Measurements from ENCODE around the gene SPATA6L. TPM values are rescaled to one million over a fixed set of nuclear protein-coding genes. Genes with fewer than 3 reads are reported as not detected.

The SPATA6L gene
- total RNA-seq, 2 donors from 2014 or later, result 3.6 to 10.9 TPM

DNA sequence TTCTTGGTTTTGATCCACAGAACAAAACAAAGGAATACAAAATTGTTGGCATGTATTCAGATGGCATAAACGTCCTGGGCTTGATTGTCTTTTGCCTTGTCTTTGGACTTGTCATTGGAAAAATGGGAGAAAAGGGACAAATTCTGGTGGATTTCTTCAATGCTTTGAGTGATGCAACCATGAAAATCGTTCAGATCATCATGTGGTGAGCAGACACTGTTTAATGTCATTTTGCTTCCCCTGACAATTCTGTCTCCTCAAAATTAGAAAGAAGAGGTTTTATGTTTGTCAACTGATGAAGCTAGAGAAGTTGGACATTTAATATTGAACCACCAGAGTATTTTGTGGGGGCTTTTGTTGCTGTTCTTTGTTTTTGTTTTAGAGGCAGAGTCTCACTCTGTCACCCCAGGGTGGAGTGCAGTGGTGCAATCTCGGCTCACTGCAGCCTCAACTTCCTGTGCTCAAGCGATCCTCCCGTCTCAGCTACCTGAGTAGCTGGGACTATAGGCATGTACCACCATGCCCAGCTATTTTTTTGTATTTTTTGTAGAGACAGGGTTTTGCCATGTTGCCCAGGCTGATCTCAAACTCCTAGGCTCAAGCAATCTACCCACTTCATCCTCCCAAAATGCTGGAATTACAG lies 94.0 kb downstream of the SPATA6L start:
- no peak for TF ChIP-seq POLR2A (IDR thresholded peaks at IDR 0.05)
- TF ChIP-seq, protein P1, sequence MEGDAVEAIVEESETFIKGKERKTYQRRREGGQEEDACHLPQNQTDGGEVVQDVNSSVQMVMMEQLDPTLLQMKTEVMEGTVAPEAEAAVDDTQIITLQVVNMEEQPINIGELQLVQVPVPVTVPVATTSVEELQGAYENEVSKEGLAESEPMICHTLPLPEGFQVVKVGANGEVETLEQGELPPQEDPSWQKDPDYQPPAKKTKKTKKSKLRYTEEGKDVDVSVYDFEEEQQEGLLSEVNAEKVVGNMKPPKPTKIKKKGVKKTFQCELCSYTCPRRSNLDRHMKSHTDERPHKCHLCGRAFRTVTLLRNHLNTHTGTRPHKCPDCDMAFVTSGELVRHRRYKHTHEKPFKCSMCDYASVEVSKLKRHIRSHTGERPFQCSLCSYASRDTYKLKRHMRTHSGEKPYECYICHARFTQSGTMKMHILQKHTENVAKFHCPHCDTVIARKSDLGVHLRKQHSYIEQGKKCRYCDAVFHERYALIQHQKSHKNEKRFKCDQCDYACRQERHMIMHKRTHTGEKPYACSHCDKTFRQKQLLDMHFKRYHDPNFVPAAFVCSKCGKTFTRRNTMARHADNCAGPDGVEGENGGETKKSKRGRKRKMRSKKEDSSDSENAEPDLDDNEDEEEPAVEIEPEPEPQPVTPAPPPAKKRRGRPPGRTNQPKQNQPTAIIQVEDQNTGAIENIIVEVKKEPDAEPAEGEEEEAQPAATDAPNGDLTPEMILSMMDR (IDR thresholded peaks at IDR 0.05), result no peak
- H3K27me3 ChIP-seq, result no peaks in the 10 kb centered on the region
- 64 to 66% methylated on average over 5 of the region's 5 CpGs for WGBS, 2 donors
- ATAC-seq (no peak), DNase-seq (no peak)
- H3K4me3 ChIP-seq, result no peak overlapping the region
- no peaks in the 10 kb centered on the region for H3K4me1 ChIP-seq
- no peaks in the 10 kb centered on the region for H3K36me3 ChIP-seq (replicated peaks in 1 of 2; ENCODE audit: insufficient read depth in 1 of 2, low read depth in 2 of 2)
- no peak overlapping the region for H3K27ac ChIP-seq
- H3K9me3 ChIP-seq, result no peaks in the 10 kb centered on the region
- intact Hi-C loops (cut with DNase I), result no loop called here

DNA sequence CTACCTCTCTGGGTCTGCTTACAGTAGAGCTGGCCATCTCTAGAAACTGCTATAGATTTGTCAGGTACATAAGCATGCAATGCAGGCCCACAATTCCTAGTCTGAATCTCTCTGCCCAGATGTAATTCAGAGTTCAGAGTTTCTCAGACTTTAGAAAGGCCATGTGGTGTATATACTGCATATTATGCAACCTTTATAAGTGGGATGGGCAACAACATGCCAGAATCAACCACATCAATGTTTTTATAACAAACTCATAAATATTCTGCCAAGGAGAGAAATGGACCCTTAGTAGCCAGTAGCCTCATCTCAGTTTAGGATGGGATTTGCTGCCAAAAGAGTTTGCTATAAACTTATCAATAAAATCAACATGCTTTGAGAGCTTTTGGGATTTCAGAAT lies 97.2 kb downstream of the SPATA6L start:
- H3K4me3 ChIP-seq, result no peak overlapping the region
- H3K4me1 ChIP-seq, result no peaks in the 10 kb centered on the region
- DNase-seq (no peak), ATAC-seq (no peak)
- no peaks in the 10 kb centered on the region for H3K27me3 ChIP-seq
- no peak overlapping the region for H3K27ac ChIP-seq
- no peaks in the 10 kb centered on the region for H3K9me3 ChIP-seq
- intact Hi-C loops (cut with DNase I), result no loop called here
- H3K36me3 ChIP-seq (replicated peaks in 1 of 2; ENCODE audit: insufficient read depth in 1 of 2, low read depth in 2 of 2), result no peaks in the 10 kb centered on the region
- TF ChIP-seq POLR2A (IDR thresholded peaks at IDR 0.05), result no peak
- TF ChIP-seq, protein P1 (IDR thresholded peaks at IDR 0.05), result no peak

DNA sequence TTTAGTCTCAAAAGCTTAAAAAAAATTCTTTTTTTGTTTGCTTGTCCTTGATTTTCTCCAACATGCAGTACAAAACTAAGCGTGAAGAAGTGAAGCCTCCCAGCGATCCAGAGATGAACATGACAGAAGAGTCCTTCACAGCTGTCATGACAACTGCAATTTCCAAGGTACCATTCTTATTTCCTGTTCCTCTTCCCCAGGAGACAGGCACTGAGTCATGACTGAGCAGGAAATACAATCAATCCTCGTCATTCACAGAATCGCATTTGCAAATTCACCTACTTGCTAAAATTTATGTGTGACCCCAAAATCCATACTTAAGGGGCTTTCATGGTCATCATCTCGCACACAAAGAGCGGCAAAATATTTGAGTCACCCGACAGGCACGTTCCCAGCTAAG lies 98.7 kb downstream of the SPATA6L start:
- intact Hi-C loops (cut with DNase I), result no loop called here
- H3K4me1 ChIP-seq, result no peaks in the 10 kb centered on the region
- no peak for ATAC-seq
- no peaks in the 10 kb centered on the region for H3K27me3 ChIP-seq
- DNase-seq, result no peak
- H3K9me3 ChIP-seq, result no peaks in the 10 kb centered on the region
- 78 to 88% methylated on average over 8 of the region's 8 CpGs for WGBS, 2 donors
- no peak overlapping the region for H3K4me3 ChIP-seq
- TF ChIP-seq, protein P1 (IDR thresholded peaks at IDR 0.05), result no peak
- no peak for TF ChIP-seq POLR2A (IDR thresholded peaks at IDR 0.05)
- H3K36me3 ChIP-seq (replicated peaks in 1 of 2; ENCODE audit: insufficient read depth in 1 of 2, low read depth in 2 of 2), result no peaks in the 10 kb centered on the region
- no peak overlapping the region for H3K27ac ChIP-seq

DNA sequence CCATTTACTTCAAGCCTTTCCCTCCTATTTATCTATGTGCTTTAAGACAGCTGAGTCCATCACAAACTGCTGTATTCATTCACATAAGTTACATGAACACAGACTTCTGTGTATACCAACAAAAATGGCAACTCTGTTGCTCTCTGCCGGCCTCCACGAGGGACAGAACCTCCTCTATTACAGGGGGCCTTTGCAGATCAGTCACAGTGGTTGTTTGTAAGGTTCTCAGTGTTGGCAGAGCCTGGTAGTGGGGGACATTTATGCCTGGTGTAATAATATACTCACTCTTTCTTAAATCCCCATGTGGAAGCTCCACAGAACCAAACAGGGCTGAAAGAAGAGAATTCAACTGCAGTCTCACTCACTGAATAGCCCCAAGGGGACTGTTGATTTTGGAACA lies 99.5 kb downstream of the SPATA6L start:
- TF ChIP-seq, protein P1 (IDR thresholded peaks at IDR 0.05), result no peak
- TF ChIP-seq POLR2A (IDR thresholded peaks at IDR 0.05), result no peak
- no peak for ATAC-seq
- no peak for DNase-seq
- Histone ChIP-seq H3K4me1 (no peaks in the 10 kb centered on the region), H3K36me3 (replicated peaks in 1 of 2; ENCODE audit: insufficient read depth in 1 of 2, low read depth in 2 of 2) (no peaks in the 10 kb centered on the region), H3K9me3 (no peaks in the 10 kb centered on the region), H3K27ac (no peak overlapping the region), H3K27me3 (no peaks in the 10 kb centered on the region), H3K4me3 (no peak overlapping the region)
- intact Hi-C loops (cut with DNase I), result no loop called here
- 80 to 81% methylated on average over 2 of the region's 2 CpGs for WGBS, 2 donors

DNA sequence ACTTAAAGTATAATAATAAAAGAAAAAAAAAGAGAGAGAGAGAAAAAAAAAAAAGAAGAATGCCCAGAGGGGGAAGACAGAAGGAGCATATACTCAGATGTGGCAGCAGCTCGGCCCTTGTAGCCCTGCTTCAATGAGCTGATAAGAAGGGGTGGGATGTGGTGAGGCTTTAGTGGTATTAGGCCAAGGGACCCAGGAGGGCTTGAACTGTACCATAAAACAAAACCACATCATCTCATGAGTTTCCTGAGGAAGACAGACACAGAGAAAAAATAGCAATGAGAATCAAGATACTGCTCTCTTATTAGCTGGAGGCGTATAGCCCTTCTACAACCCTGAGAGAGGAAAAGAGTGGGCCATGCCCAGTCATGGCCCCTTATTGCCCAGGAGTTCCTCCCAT lies 103.2 kb downstream of the SPATA6L start:
- TF ChIP-seq, protein P1 (IDR thresholded peaks at IDR 0.05), result no peak
- no peak for TF ChIP-seq POLR2A (IDR thresholded peaks at IDR 0.05)
- ATAC-seq, result no peak
- no peaks in the 10 kb centered on the region for H3K4me1 ChIP-seq
- no peaks in the 10 kb centered on the region for H3K36me3 ChIP-seq (replicated peaks in 1 of 2; ENCODE audit: insufficient read depth in 1 of 2, low read depth in 2 of 2)
- intact Hi-C loops (cut with DNase I), result no loop called here
- no peaks in the 10 kb centered on the region for H3K9me3 ChIP-seq
- no peak for DNase-seq
- WGBS, 2 donors, result 83 to 92% methylated on average over 2 of the region's 2 CpGs
- no peaks in the 10 kb centered on the region for H3K27me3 ChIP-seq
- no peak overlapping the region for H3K27ac ChIP-seq
- H3K4me3 ChIP-seq, result no peak overlapping the region

Measured in body of pancreas (tissue), 4 donors.